Adrenal gland (tissue), 5 donors: Measurements from ENCODE around the gene ARHGEF7.

Experiments
- POLR2A ChIP-seq, 2 donors: fragments of 450-650 bp; IDR thresholded peaks; one replicate each; pipeline ENCODE4 v1.6.1; 2017; ENCODE audit warnings: antibody characterized with exemption in 2 of 2, mild to moderate bottlenecking in 2 of 2, moderate library complexity in 1 of 2
- TF ChIP-seq, protein P1 (sequence below), 6 experiments: fragments of 450-650 bp in 4 of 6; fragments of 200-600 bp in 2 of 6; sonication (generic) in 1 of 6; IDR thresholded peaks; 1 replicate in 5 of 6; 2 replicates in 1 of 6; pipeline versions ENCODE4 v1.5.1 to v1.8.0; 2016 to 2021; ENCODE audit warnings: antibody characterized with exemption in 6 of 6, mild to moderate bottlenecking in 2 of 6, moderate library complexity in 1 of 6
- donor health status: DM: no; HTN: no; CAD: no.

DNA sequence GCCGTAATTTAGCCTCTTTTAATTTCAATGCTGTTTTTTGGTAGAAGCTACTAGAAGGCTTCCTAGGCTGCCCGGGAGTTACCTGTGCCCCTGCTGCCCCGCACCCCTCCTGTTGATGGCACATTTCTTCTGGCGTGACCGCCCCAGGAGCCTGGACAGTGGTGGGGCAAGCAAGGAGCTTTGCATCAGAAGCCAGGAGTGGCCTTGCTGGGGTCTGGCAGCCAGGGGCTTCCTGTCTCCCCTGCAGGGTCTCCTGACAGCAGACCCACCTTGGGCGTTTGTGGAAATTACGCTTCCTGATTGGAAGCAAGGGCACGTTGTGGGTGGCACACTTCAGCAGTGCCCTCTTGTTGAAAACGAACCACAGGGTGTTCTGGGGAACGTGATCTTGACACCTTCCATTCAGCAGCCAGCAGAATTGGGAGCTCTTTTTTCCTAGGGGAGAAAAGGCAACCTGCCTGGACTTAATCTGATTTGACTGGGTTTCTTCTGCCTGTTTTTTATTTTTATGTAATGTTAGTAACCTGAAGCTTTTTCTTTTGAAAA lies 115.3 kb downstream of the ARHGEF7 start:
- TF ChIP-seq, protein P1, sequence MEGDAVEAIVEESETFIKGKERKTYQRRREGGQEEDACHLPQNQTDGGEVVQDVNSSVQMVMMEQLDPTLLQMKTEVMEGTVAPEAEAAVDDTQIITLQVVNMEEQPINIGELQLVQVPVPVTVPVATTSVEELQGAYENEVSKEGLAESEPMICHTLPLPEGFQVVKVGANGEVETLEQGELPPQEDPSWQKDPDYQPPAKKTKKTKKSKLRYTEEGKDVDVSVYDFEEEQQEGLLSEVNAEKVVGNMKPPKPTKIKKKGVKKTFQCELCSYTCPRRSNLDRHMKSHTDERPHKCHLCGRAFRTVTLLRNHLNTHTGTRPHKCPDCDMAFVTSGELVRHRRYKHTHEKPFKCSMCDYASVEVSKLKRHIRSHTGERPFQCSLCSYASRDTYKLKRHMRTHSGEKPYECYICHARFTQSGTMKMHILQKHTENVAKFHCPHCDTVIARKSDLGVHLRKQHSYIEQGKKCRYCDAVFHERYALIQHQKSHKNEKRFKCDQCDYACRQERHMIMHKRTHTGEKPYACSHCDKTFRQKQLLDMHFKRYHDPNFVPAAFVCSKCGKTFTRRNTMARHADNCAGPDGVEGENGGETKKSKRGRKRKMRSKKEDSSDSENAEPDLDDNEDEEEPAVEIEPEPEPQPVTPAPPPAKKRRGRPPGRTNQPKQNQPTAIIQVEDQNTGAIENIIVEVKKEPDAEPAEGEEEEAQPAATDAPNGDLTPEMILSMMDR (IDR thresholded peaks at IDR 0.05), result no peak
- no peak for TF ChIP-seq POLR2A (IDR thresholded peaks at IDR 0.05)
